Measurements from ENCODE around the gene LRPPRC. TPM values are rescaled to one million over a fixed set of nuclear protein-coding genes. Genes with fewer than 3 reads are reported as not detected.

LRPPRC gene
- total RNA-seq, 3 donors from 2014 or later: 92.7 to 107 (median 101) TPM

DNA sequence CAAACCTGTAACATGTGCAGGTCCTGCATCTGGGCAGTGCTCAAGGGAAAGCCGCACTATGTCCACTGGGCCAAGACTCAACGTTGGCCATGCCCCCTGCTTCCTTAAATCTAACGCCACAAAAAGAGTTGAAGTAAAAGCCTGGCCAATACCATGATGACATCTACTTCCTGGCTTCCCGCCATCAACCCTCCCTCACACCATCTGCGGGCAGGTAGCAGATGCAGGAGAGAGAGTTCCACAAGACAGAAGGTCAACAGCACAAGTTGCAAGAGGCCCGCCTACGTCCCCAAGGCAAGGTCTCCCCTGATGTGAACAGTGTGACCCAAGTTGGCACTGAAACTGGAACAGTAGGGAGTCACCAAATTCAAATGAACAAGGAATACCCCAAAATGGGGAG is 108.6 kb downstream of the LRPPRC start:
- Histone ChIP-seq H3K4me1 (ENCODE audit: low read depth) (no peaks in the 10 kb centered on the region), H3K4me3 (no peak overlapping the region), H3K36me3 (ENCODE audit: low read depth) (no peaks in the 10 kb centered on the region), H3K9me3 (no peaks in the 10 kb centered on the region)
- no peak for TF ChIP-seq CTCF (IDR thresholded peaks at IDR 0.05)
- no peak for ATAC-seq
- intact Hi-C loops (cut with DNase I, micrococcal nuclease): no loop called here
- no peak for DNase-seq

DNA sequence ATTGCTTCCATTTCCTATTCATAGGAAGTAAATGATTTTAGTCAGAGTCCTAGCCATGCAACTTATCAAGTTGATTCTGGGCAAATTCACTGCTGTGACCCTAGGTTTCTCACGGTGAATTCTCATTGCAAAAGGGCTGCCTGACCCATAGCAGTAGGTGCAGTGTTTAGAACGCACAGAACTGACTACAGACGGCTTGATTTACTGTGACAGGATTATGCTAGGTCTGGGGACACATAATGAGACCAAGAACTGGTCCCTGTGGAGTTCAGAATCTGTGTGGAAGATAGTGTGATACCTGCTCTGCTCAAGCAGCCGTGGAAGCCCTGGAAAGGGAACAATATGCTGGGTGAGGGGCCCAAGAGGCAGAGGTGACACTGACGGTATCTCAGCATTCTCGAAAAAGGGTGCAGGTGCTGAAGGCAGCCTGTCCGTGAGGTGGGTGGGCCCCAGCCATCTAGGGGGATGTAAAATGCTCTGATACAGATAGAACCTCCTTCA is 110.6 kb downstream of the LRPPRC start:
- TF ChIP-seq CTCF (IDR thresholded peaks at IDR 0.05): no peak
- intact Hi-C loops (cut with DNase I, micrococcal nuclease): no loop called here
- ATAC-seq: no peak
- Histone ChIP-seq H3K36me3 (ENCODE audit: low read depth) (no peaks in the 10 kb centered on the region), H3K9me3 (no peaks in the 10 kb centered on the region), H3K4me3 (no peak overlapping the region), H3K4me1 (ENCODE audit: low read depth) (no peaks in the 10 kb centered on the region)
- no peak for DNase-seq

DNA sequence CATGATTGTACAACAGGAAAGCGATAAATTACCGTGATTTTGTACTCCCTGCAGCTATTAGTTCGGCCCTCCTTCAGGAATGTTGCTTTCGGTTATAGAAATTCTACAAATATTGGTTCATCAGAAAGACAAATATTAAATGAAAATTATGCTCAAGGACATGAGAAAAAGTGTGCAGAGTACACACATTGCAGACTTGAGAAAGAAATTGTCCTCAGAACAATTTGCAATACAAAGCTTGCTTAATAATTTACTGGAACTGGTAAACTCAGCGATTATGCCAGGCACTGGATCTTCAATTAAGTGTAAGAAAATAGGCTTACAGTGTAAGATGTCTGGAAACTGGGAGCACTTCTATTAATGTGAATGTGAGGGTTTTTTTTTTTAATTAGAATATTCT is 111.1 kb downstream of the LRPPRC start:
- ATAC-seq (no peak), DNase-seq (no peak)
- intact Hi-C loops (cut with DNase I, micrococcal nuclease): no loop called here
- no peak overlapping the region for H3K4me3 ChIP-seq
- no peaks in the 10 kb centered on the region for H3K4me1 ChIP-seq (ENCODE audit: low read depth)
- H3K36me3 ChIP-seq (ENCODE audit: low read depth): no peaks in the 10 kb centered on the region
- no peak for TF ChIP-seq CTCF (IDR thresholded peaks at IDR 0.05)
- no peaks in the 10 kb centered on the region for H3K9me3 ChIP-seq

DNA sequence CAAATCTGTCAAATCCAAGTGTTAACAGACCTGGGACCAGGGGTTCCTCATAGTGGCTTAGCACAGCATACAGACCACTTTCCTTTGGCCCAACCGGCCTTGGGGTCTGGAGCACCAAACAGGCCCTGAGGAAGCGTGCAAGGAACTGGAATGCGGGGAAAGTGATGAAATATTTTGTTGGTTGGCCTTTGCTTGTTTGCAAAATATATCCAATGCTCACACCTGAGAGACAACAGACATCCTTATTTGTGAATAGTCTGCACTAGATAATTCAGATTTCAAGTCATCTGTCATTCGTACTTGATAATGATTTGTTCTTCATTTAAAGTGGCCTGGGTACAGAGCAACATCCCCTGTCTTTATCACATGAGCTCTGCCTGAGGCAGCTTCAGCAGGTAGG is 113.5 kb downstream of the LRPPRC start:
- H3K36me3 ChIP-seq (ENCODE audit: low read depth): no peaks in the 10 kb centered on the region
- ATAC-seq: no peak
- H3K4me3 ChIP-seq: no peak overlapping the region
- H3K4me1 ChIP-seq (ENCODE audit: low read depth): no peaks in the 10 kb centered on the region
- H3K9me3 ChIP-seq: no peaks in the 10 kb centered on the region
- intact Hi-C loops (cut with DNase I, micrococcal nuclease): no loop called here
- TF ChIP-seq CTCF (IDR thresholded peaks at IDR 0.05): no peak
- no peak for DNase-seq

DNA sequence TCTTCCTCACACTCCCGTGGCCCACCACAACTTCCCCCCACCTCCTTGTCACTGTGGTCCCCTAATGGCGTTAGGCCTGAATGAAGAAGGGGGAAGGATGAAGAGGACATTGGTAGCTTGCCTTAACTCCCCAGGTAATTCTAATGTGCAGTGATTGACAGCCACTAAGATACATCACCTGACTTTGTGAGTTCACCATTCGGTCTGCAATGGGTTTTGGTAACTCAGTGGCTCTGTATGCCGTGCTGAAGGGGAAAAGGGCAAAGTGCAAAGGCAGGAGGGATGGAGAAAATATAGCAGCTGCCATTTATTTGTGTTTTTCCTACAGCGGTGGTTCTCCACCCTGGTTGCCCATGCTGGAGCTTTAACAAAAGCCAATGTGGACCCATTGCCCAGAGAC is 114.8 kb downstream of the LRPPRC start:
- Histone ChIP-seq H3K36me3 (ENCODE audit: low read depth) (no peaks in the 10 kb centered on the region), H3K4me1 (ENCODE audit: low read depth) (no peaks in the 10 kb centered on the region), H3K4me3 (no peak overlapping the region), H3K9me3 (no peaks in the 10 kb centered on the region)
- no peak for TF ChIP-seq CTCF (IDR thresholded peaks at IDR 0.05)
- no peak for DNase-seq
- ATAC-seq: no peak
- intact Hi-C loops (cut with DNase I, micrococcal nuclease): no loop called here

- no peak for DNase-seq
- intact Hi-C loops (cut with DNase I, micrococcal nuclease): no loop called here
- no peak overlapping the region for H3K4me3 ChIP-seq
- H3K36me3 ChIP-seq (ENCODE audit: low read depth): no peaks in the 10 kb centered on the region
- no peak for TF ChIP-seq CTCF (IDR thresholded peaks at IDR 0.05)
- no peak for ATAC-seq
- no peaks in the 10 kb centered on the region for H3K4me1 ChIP-seq (ENCODE audit: low read depth)
- H3K9me3 ChIP-seq: no peaks in the 10 kb centered on the region
Observed at GRCh38 chr2:43880471-43880870, 115.3 kb downstream of the LRPPRC start.

Measured in mucosa of descending colon (tissue), 3 donors.